Heart left ventricle (tissue), 16 donors: Measurements from ENCODE around the gene OCIAD2. TPM values are rescaled to one million over a fixed set of nuclear protein-coding genes. Genes with fewer than 3 reads are reported as not detected.

Experiments
- ATAC-seq, 4 donors: fragments of 200-7000 bp; cut with Tn5 transposase; one replicate each; pipeline ENCODE4 v1.9.1; 2020 to 2022; ENCODE audit warnings: moderate library complexity in 4 of 4, mild to moderate bottlenecking in 3 of 4, moderate number of reproducible peaks in 1 of 4
- DNase-seq, 5 donors: peaks; one replicate each; pipeline ENCODE4 v3.0.0-alpha.2; 2020
- H3K27ac ChIP-seq, 12 donors: fragments of 200-600 bp; sonication (generic) in 4 of 12; one replicate each; pipeline versions ENCODE4 v1.5.0 to v1.8.0; 2016 to 2022; ENCODE audit warnings: mild to moderate bottlenecking in 2 of 12
- H3K27me3 ChIP-seq, 9 donors: fragments of 200-600 bp; sonication (generic) in 2 of 9; one replicate each; pipeline versions ENCODE4 v1.5.1 to v1.8.0; 2016 to 2022; ENCODE audit warnings: mild to moderate bottlenecking in 3 of 9
- H3K36me3 ChIP-seq, 9 donors: fragments of 200-600 bp; sonication (generic) in 2 of 9; one replicate each; pipeline versions ENCODE4 v1.5.0 to v1.8.0; 2018 to 2022; ENCODE audit warnings: mild to moderate bottlenecking in 2 of 9
- H3K4me1 ChIP-seq, 12 donors: fragments of 200-600 bp; sonication (generic) in 4 of 12; one replicate each; pipeline versions ENCODE4 v1.5.0 to v1.8.0; 2016 to 2022; ENCODE audit warnings: mild to moderate bottlenecking in 3 of 12
- H3K4me3 ChIP-seq, 12 donors: fragments of 200-600 bp; sonication (generic) in 4 of 12; one replicate each; pipeline versions ENCODE4 v1.5.0 to v1.8.0; 2017 to 2022; ENCODE audit warnings: mild to moderate bottlenecking in 9 of 12, moderate library complexity in 4 of 12
- H3K9me3 ChIP-seq, 12 donors: fragments of 200-600 bp; sonication (generic) in 4 of 12; one replicate each; pipeline versions ENCODE4 v1.5.0 to v1.8.0; 2016 to 2022; ENCODE audit warnings: mild to moderate bottlenecking in 1 of 12
- CTCF ChIP-seq, 12 donors: fragments of 200-600 bp; sonication (generic) in 4 of 12; IDR thresholded peaks; one replicate each; pipeline versions ENCODE4 v1.5.0 to v1.8.0; 2018 to 2022; ENCODE audit warnings: antibody characterized with exemption in 12 of 12, mild to moderate bottlenecking in 5 of 12
- POLR2A ChIP-seq, 2 donors: fragments of 450-650 bp; IDR thresholded peaks; one replicate each; pipeline ENCODE4 v1.6.1; 2017; ENCODE audit warnings: antibody characterized with exemption in 2 of 2, mild to moderate bottlenecking in 2 of 2, moderate library complexity in 2 of 2
- WGBS, 4 donors: extraction: QIAGEN DNeasy Blood & Tissue Kit in 2 of 4; methylation state at CpG; one replicate each; pipeline versions ENCODE4 v1.1.5 to v1.1.7; 2013 to 2018; 5-methylcytosine and 5-hydroxymethylcytosine counted together
- intact Hi-C, 10 donors: fragments of 100-400 bp; cut with DNase I; formaldehyde crosslinking; loops; one replicate each; pipeline versions ENCODE4 v1.11.1 to v1.14.2; 2022
- polyA plus RNA-seq, 2 donors: library from polyadenylated mRNA; stranded (reverse); fragments of 200-250 nt; gene quantifications; one replicate each; pipeline ENCODE4 v1.2.3, GENCODE V29; 2013
- total RNA-seq, 9 donors: library from RNA; depleted of rRNA in 2 of 9; stranded (reverse); fragments of >200 nt in 2 of 9; fragmentation: NEBNext Ultra II Directional in 3 of 9; extraction: Animal tissue kit (Norgen Biotek cat#: 25700) in 3 of 9; gene quantifications; one replicate each; pipeline versions ENCODE4 v1.1.0 to v1.2.4, GENCODE V29; 2016 to 2023
- donor health status: ischemic (EF 13 %, LVEDD 7.1; RV severe dilation, severe dysfunction).
- donor health status: healthy with polysubstance abuse.
- donor health status: DM: no; HTN: yes; CAD: no.
- donor health status: DM: no; HTN: no; CAD: no.
- donor health status: ischemic (EF 25% LVEDD 6.9; RV normal size, moderate dysfunction).
- donor health status: ischemic (EF 25% LVEDD 5.7; RV mildly dilated, moderate dysfunction).
- donor health status: healthy.
- donor health status: DM: yes; HTN: yes; CAD: no.
- donor health status: ischemic (EF 35%, LVEDD 5.7; RV mildly dilated, moderate dysfunction).
- donor health status: nonischemic (EF 11% LVEDD 7.7; RV severe dilation, severe dysfunction).
- donor health status: DM: yes; HTN: yes; CAD: no.
- donor health status: PGD.
- donor health status: ischemic (EF 29% LVEDD 5.4; RV normal size, mild dysfunction).
- donor health status: nonischemic (EF 23%, LVEDD 6.1; RV moderate dilation, normal function).

The OCIAD2 gene
- total and polyA plus RNA-seq, 11 donors: 14.4 to 47.9 (median 22.7) TPM

- no peaks in the 10 kb centered on the region for H3K27me3 ChIP-seq
- no peaks in the 10 kb centered on the region for H3K4me1 ChIP-seq
- peaks cover 0 to 11% (median 0%) of the 10 kb centered on the region in 12 donors for H3K9me3 ChIP-seq
- no peak for DNase-seq
- ATAC-seq: no peak
- no peak overlapping the region for H3K27ac ChIP-seq
- intact Hi-C loops: no loop called here
- TF ChIP-seq POLR2A (IDR thresholded peaks at IDR 0.05): no peak
- TF ChIP-seq CTCF (IDR thresholded peaks at IDR 0.05): no peak
- no peaks in the 10 kb centered on the region for H3K36me3 ChIP-seq
- 81 to 89% (median 84%) methylated on average over 8 of the region's 8 CpGs for WGBS, 4 donors
- H3K4me3 ChIP-seq: no peak overlapping the region
These were observed 37.7 kb upstream of the OCIAD2 start for GRCh38 chr4:48944252-48944651.

- Histone ChIP-seq H3K27ac (no peak overlapping the region), H3K9me3 (peaks cover 0 to 14% (median 3%) of the 10 kb centered on the region in 12 donors), H3K36me3 (no peaks in the 10 kb centered on the region), H3K27me3 (no peaks in the 10 kb centered on the region), H3K4me1 (no peaks in the 10 kb centered on the region), H3K4me3 (no peak overlapping the region)
- TF ChIP-seq POLR2A (IDR thresholded peaks at IDR 0.05): no peak
- no peak for TF ChIP-seq CTCF (IDR thresholded peaks at IDR 0.05)
- intact Hi-C loops: no loop called here
- WGBS, 4 donors: 63 to 76% (median 71%) methylated on average over 1 of the region's 1 CpG
- ATAC-seq: no peak
- DNase-seq: no peak
These were observed 36.8 kb upstream of the OCIAD2 start for GRCh38 chr4:48943387-48943786.

- Histone ChIP-seq H3K9me3 (peaks cover 0 to 22% (median 7%) of the 10 kb centered on the region in 12 donors), H3K27ac (no peak overlapping the region), H3K36me3 (no peaks in the 10 kb centered on the region), H3K27me3 (no peaks in the 10 kb centered on the region), H3K4me3 (no peak overlapping the region), H3K4me1 (no peaks in the 10 kb centered on the region)
- DNase-seq (no peak), ATAC-seq (peak in 1 of 4 donors; percentile 41)
- intact Hi-C loops: no loop called here
- no peak for TF ChIP-seq CTCF (IDR thresholded peaks at IDR 0.05)
- no peak for TF ChIP-seq POLR2A (IDR thresholded peaks at IDR 0.05)
These were observed 33.2 kb upstream of the OCIAD2 start for GRCh38 chr4:48939785-48940184.

GRCh38 chr4:48938831-48939230 is 32.3 kb upstream of the OCIAD2 start:
- Histone ChIP-seq H3K27ac (no peak overlapping the region), H3K27me3 (no peaks in the 10 kb centered on the region), H3K4me1 (no peaks in the 10 kb centered on the region), H3K9me3 (peaks cover 0 to 22% (median 7%) of the 10 kb centered on the region in 12 donors), H3K4me3 (no peak overlapping the region), H3K36me3 (no peaks in the 10 kb centered on the region)
- intact Hi-C loops: no loop called here
- no peak for ATAC-seq
- TF ChIP-seq CTCF (IDR thresholded peaks at IDR 0.05): no peak
- TF ChIP-seq POLR2A (IDR thresholded peaks at IDR 0.05): no peak
- DNase-seq: no peak
- 76 to 78% (median 78%) methylated on average over 3 of the region's 3 CpGs for WGBS, 4 donors
